CD8-positive, alpha-beta memory T cell (primary cell): ENCODE results near the gene BRF1. TPM values are rescaled to one million over a fixed set of nuclear protein-coding genes. Genes with fewer than 3 reads are reported as not detected.
A peak's percentile ranks its signal among the peaks of the same experiment; 100 is the strongest.

Source experiments
- CTCF ChIA-PET: fragments of 350-600 bp; sonication (Branson Sonifier 250); formaldehyde crosslinking; loops from one replicate; lab custom pipeline; 2021; ENCODE audit warnings: antibody characterized with exemption; lab: Charles Lee
- POLR2A ChIA-PET: fragments of 350-600 bp; sonication (Branson Sonifier 250); formaldehyde crosslinking; loops from one replicate; lab custom pipeline; 2021; ENCODE audit warnings: antibody characterized with exemption; lab: Charles Lee
- DNase-seq, 5 donors: peaks; one replicate each; pipeline versions ENCODE4 v3.0.0 to v3.0.0-alpha.2; 2020 to 2022; ENCODE audit warnings: mixed read lengths in 1 of 5
- H3K27ac ChIP-seq: one replicate; pipeline ENCODE4 v1.7.0; 2013; ENCODE audit warnings: low read depth, mild to moderate bottlenecking, low read length, moderate library complexity
- H3K27me3 ChIP-seq: 2 replicates; pipeline ENCODE4 v1.7.0; 2013; ENCODE audit warnings: low read length, mild to moderate bottlenecking; ENCODE audit not compliant: insufficient read depth, poor library complexity, severe bottlenecking
- H3K36me3 ChIP-seq: 2 replicates; pipeline ENCODE4 v1.7.0; 2013; ENCODE audit warnings: mild to moderate bottlenecking, low read length, moderate library complexity; ENCODE audit not compliant: insufficient read depth
- H3K4me1 ChIP-seq: 2 replicates; pipeline ENCODE4 v1.7.0; 2013; ENCODE audit warnings: mild to moderate bottlenecking, low read length, moderate library complexity; ENCODE audit not compliant: insufficient read depth
- H3K4me3 ChIP-seq: 2 replicates; pipeline ENCODE4 v1.7.0; 2013; ENCODE audit warnings: mild to moderate bottlenecking, low read length
- H3K9me3 ChIP-seq: 2 replicates; pipeline ENCODE4 v1.7.0; 2013; ENCODE audit warnings: mild to moderate bottlenecking, low read length
- H3K27ac Mint-ChIP-seq, 8 donors: one replicate each; pipeline ENCODE4 v1.8.0; 2020 to 2021; ENCODE audit warnings: mixed read lengths in 8 of 8, mild to moderate bottlenecking in 6 of 8, inconsistent platforms in 3 of 8, moderate library complexity in 3 of 8
- H3K27me3 Mint-ChIP-seq, 2 donors: one replicate each; pipeline ENCODE4 v1.8.0; 2020 to 2021; ENCODE audit warnings: mixed read lengths in 2 of 2, mild to moderate bottlenecking in 1 of 2, moderate library complexity in 1 of 2
- H3K36me3 Mint-ChIP-seq, 3 donors: one replicate each; pipeline ENCODE4 v1.8.0; 2020 to 2021; ENCODE audit warnings: mixed read lengths in 3 of 3, inconsistent platforms in 1 of 3, mild to moderate bottlenecking in 1 of 3
- H3K4me1 Mint-ChIP-seq, 3 donors: one replicate each; pipeline ENCODE4 v1.8.0; 2020 to 2021; ENCODE audit warnings: mixed read lengths in 3 of 3, inconsistent platforms in 1 of 3, mild to moderate bottlenecking in 1 of 3
- H3K4me3 Mint-ChIP-seq, 7 donors: one replicate each; pipeline ENCODE4 v1.8.0; 2020 to 2021; ENCODE audit warnings: mixed read lengths in 7 of 7, mild to moderate bottlenecking in 6 of 7, moderate library complexity in 4 of 7, inconsistent platforms in 2 of 7
- H3K9me3 Mint-ChIP-seq, 5 donors: one replicate each; pipeline ENCODE4 v1.8.0; 2020 to 2022; ENCODE audit warnings: mixed read lengths in 5 of 5, mild to moderate bottlenecking in 3 of 5, moderate library complexity in 2 of 5, inconsistent platforms in 1 of 5
- polyA plus RNA-seq: library from polyadenylated mRNA; unstranded; fragments of 300-500 nt; fragmentation: Illumina TruSeq; gene quantifications from one replicate; pipeline ENCODE4 v1.2.3, GENCODE V29; 2021
- total RNA-seq, 2 experiments: library from RNA; stranded (reverse); gene quantifications; one replicate each; pipeline ENCODE4 v1.2.3, GENCODE V29; 2021

The BRF1 gene
- total and polyA plus RNA-seq, 3 experiments from 2014 or later: 13.0 to 31.7 (median 29.4) TPM

GRCh38 chr14:105257464-105257863 is 43.3 kb downstream of the BRF1 start:
- H3K9me3 Mint-ChIP-seq: no peaks in the 10 kb centered on the region
- H3K27me3 Mint-ChIP-seq: no peaks in the 10 kb centered on the region
- H3K4me1 ChIP-seq: peaks cover 5% of the 10 kb centered on the region
- DNase-seq: no peak
- no peak overlapping the region for H3K27ac ChIP-seq
- POLR2A ChIA-PET: no interaction called here
- CTCF ChIA-PET: no interaction called here
- H3K4me3 Mint-ChIP-seq: no peak overlapping the region
- H3K4me3 ChIP-seq: no peak overlapping the region
- H3K36me3 Mint-ChIP-seq: peaks cover 0 to 28% (median 0%) of the 10 kb centered on the region in 3 donors
- H3K27me3 ChIP-seq: no peaks in the 10 kb centered on the region
- H3K27ac Mint-ChIP-seq: peak overlapping the region in 3 of 8 donors; percentile 50 to 82 (median 50)
- no peaks in the 10 kb centered on the region for H3K36me3 ChIP-seq
- H3K9me3 ChIP-seq: no peaks in the 10 kb centered on the region
- peaks cover 0 to 7% (median 7%) of the 10 kb centered on the region in 3 donors for H3K4me1 Mint-ChIP-seq

GRCh38 chr14:105256292-105256960 is 44.4 kb downstream of the BRF1 start:
- Histone ChIP-seq H3K4me3 (no peak overlapping the region), H3K9me3 (no peaks in the 10 kb centered on the region), H3K4me1 (peaks cover 5% of the 10 kb centered on the region), H3K27ac (no peak overlapping the region), H3K27me3 (no peaks in the 10 kb centered on the region), H3K36me3 (no peaks in the 10 kb centered on the region)
- no peak for DNase-seq
- Mint-ChIP-seq H3K27ac (peak overlapping the region in 1 of 8 donors; percentile 24), H3K27me3 (no peaks in the 10 kb centered on the region), H3K9me3 (no peaks in the 10 kb centered on the region), H3K4me3 (no peak overlapping the region), H3K36me3 (peaks cover 0 to 36% (median 2%) of the 10 kb centered on the region in 3 donors), H3K4me1 (peaks cover 0 to 7% (median 7%) of the 10 kb centered on the region in 3 donors)
- CTCF ChIA-PET: interaction anchor here (1.1 kb wide), 1 partner anchor 8 kb away, joined by 3 read pairs; the partner anchor contains the start of gene BTBD6
- POLR2A ChIA-PET: no interaction called here

- no peaks in the 10 kb centered on the region for H3K9me3 Mint-ChIP-seq
- CTCF ChIA-PET: no interaction called here
- no peaks in the 10 kb centered on the region for H3K27me3 ChIP-seq
These were observed 45.7 kb downstream of the BRF1 start for GRCh38 chr14:105255021-105255507.

GRCh38 chr14:105253329-105253682 is 47.5 kb downstream of the BRF1 start:
- Histone ChIP-seq H3K36me3 (no peaks in the 10 kb centered on the region), H3K27ac (no peak overlapping the region), H3K4me3 (no peak overlapping the region), H3K27me3 (no peaks in the 10 kb centered on the region), H3K4me1 (peaks cover 12% of the 10 kb centered on the region), H3K9me3 (no peaks in the 10 kb centered on the region)
- no peak for DNase-seq
- Mint-ChIP-seq H3K4me1 (peaks cover 5 to 25% (median 21%) of the 10 kb centered on the region in 3 donors), H3K27me3 (no peaks in the 10 kb centered on the region), H3K36me3 (peaks cover 0 to 48% (median 2%) of the 10 kb centered on the region in 3 donors), H3K27ac (peak overlapping the region in 2 of 8 donors; percentile 61 to 73), H3K4me3 (no peak overlapping the region), H3K9me3 (no peaks in the 10 kb centered on the region)
- ChIA-PET POLR2A (no interaction called here), CTCF (no interaction called here)

More at GRCh38 chr14:105255021-105255507, 45.7 kb downstream of the BRF1 start:
- Mint-ChIP-seq H3K36me3 (peaks cover 0 to 44% (median 2%) of the 10 kb centered on the region in 3 donors), H3K4me3 (no peak overlapping the region), H3K27me3 (no peaks in the 10 kb centered on the region), H3K4me1 (peaks cover 5 to 15% (median 14%) of the 10 kb centered on the region in 3 donors), H3K27ac (peak overlapping the region in 1 of 8 donors; percentile 43)
- DNase-seq: no peak
- Histone ChIP-seq H3K4me3 (no peak overlapping the region), H3K4me1 (peaks cover 5% of the 10 kb centered on the region), H3K9me3 (no peaks in the 10 kb centered on the region), H3K36me3 (no peaks in the 10 kb centered on the region), H3K27ac (no peak overlapping the region)
- POLR2A ChIA-PET: no interaction called here

- peaks cover 17% of the 10 kb centered on the region for H3K4me1 ChIP-seq
- Mint-ChIP-seq H3K4me1 (peaks cover 5 to 23% (median 19%) of the 10 kb centered on the region in 3 donors), H3K27ac (peak overlapping the region in 5 of 8 donors; percentile 12 to 80 (median 38)), H3K36me3 (peaks cover 0 to 46% (median 2%) of the 10 kb centered on the region in 3 donors), H3K4me3 (peak overlapping the region in 2 of 7 donors; percentile 57 to 72), H3K27me3 (no peaks in the 10 kb centered on the region), H3K9me3 (no peaks in the 10 kb centered on the region)
- no peak overlapping the region for H3K27ac ChIP-seq
- ChIA-PET CTCF (no interaction called here), POLR2A (no interaction called here)
- no peaks in the 10 kb centered on the region for H3K9me3 ChIP-seq
- DNase-seq: no peak
- H3K4me3 ChIP-seq: no peak overlapping the region
- no peaks in the 10 kb centered on the region for H3K36me3 ChIP-seq
- no peaks in the 10 kb centered on the region for H3K27me3 ChIP-seq
These were observed 48.1 kb downstream of the BRF1 start for GRCh38 chr14:105252552-105253328.

GRCh38 chr14:105251920-105252319 is 48.9 kb downstream of the BRF1 start:
- H3K27ac Mint-ChIP-seq: peak overlapping the region in 3 of 8 donors; percentile 76 to 82 (median 80)
- peaks cover 11 to 26% (median 21%) of the 10 kb centered on the region in 3 donors for H3K4me1 Mint-ChIP-seq
- no peak overlapping the region for H3K4me3 ChIP-seq
- no peaks in the 10 kb centered on the region for H3K9me3 ChIP-seq
- H3K36me3 ChIP-seq: no peaks in the 10 kb centered on the region
- H3K9me3 Mint-ChIP-seq: no peaks in the 10 kb centered on the region
- DNase-seq: no peak
- H3K27ac ChIP-seq: no peak overlapping the region
- H3K27me3 Mint-ChIP-seq: no peaks in the 10 kb centered on the region
- peak overlapping the region in 1 of 7 donors; percentile 57 for H3K4me3 Mint-ChIP-seq
- peaks cover 0 to 43% (median 2%) of the 10 kb centered on the region in 3 donors for H3K36me3 Mint-ChIP-seq
- H3K4me1 ChIP-seq: peaks cover 17% of the 10 kb centered on the region
- ChIA-PET CTCF (no interaction called here), POLR2A (no interaction called here)
- H3K27me3 ChIP-seq: no peaks in the 10 kb centered on the region

- POLR2A ChIA-PET: no interaction called here
- CTCF ChIA-PET: no interaction called here
These were observed 49.8 kb downstream of the BRF1 start for GRCh38 chr14:105250986-105251385.

GRCh38 chr14:105250008-105250366 is 50.8 kb downstream of the BRF1 start:
- ChIA-PET CTCF (no interaction called here), POLR2A (no interaction called here)
- Mint-ChIP-seq H3K27me3 (no peaks in the 10 kb centered on the region), H3K27ac (peak overlapping the region; percentile 33 to 96 (median 80)), H3K9me3 (no peaks in the 10 kb centered on the region), H3K4me1 (peaks cover 18 to 39% (median 34%) of the 10 kb centered on the region in 3 donors), H3K36me3 (peaks cover 0 to 48% (median 2%) of the 10 kb centered on the region in 3 donors), H3K4me3 (peak overlapping the region; percentile 54 to 82 (median 79))
- DNase-seq: no peak
- Histone ChIP-seq H3K36me3 (no peaks in the 10 kb centered on the region), H3K9me3 (no peaks in the 10 kb centered on the region), H3K4me3 (no peak overlapping the region), H3K27ac (no peak overlapping the region), H3K4me1 (peaks cover 17% of the 10 kb centered on the region), H3K27me3 (no peaks in the 10 kb centered on the region)

More at GRCh38 chr14:105250986-105251385, 49.8 kb downstream of the BRF1 start:
- Histone ChIP-seq H3K27ac (no peak overlapping the region), H3K36me3 (no peaks in the 10 kb centered on the region), H3K4me3 (no peak overlapping the region), H3K4me1 (peaks cover 17% of the 10 kb centered on the region), H3K9me3 (no peaks in the 10 kb centered on the region), H3K27me3 (no peaks in the 10 kb centered on the region)
- peaks cover 13 to 31% (median 27%) of the 10 kb centered on the region in 3 donors for H3K4me1 Mint-ChIP-seq
- H3K27ac Mint-ChIP-seq: peak overlapping the region in 7 of 8 donors; percentile 50 to 89 (median 80)
- H3K36me3 Mint-ChIP-seq: peaks cover 0 to 43% (median 2%) of the 10 kb centered on the region in 3 donors
- no peaks in the 10 kb centered on the region for H3K27me3 Mint-ChIP-seq
- peak overlapping the region in 6 of 7 donors; percentile 38 to 80 (median 61) for H3K4me3 Mint-ChIP-seq
- no peak for DNase-seq
- no peaks in the 10 kb centered on the region for H3K9me3 Mint-ChIP-seq
